ENCODE measurements around the gene RANBP1. TPM values are rescaled to one million over a fixed set of nuclear protein-coding genes. Genes with fewer than 3 reads are reported as not detected.

RANBP1 gene
- total and polyA plus RNA-seq, 4 experiments from 2014 or later = 61.9 to 111 (median 77.4) TPM

DNA sequence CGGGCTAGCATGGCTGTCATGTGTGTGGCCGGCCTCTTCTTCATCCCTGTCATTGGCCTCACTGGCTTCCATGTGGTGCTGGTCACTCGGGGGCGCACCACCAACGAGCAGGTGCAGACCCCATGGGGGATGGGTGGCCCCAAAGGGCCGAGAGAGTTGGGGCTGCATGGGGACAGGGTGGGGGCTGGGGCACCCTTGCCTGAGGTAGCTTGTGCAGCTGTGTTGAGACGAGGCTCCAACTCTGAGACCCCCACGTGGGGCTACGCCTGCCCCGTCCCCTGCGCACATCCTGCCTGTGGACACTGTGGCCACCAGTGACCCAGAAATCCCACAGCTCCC, 24.2 kb downstream of the RANBP1 start:
- Mint-ChIP-seq H3K36me3 (peaks cover 0 to 5% of the 10 kb centered on the region in 2 donors), H3K27me3 (no peaks in the 10 kb centered on the region), H3K4me3 (no peak overlapping the region)

DNA sequence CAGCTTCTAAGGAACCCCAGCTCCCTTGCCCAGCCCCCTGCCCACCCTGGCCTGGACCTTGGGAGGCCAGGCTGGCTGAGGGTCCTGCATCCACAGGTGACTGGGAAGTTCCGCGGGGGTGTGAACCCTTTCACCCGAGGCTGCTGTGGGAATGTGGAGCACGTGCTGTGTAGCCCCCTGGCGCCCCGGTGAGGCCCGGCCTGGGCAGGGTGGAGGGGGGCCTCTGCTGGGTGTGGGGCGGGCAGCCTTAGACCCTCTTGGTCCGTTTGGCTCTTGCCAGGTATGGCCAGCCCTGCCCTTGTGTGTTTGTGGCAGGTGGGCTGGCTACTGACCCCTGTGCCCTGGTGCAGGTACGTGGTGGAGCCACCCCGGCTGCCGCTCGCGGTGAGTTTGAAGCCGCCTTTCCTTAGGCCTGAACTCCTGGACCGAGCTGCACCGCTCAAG, 24.6 kb downstream of the RANBP1 start:
- Mint-ChIP-seq H3K27ac (no peak overlapping the region), H3K36me3 (peaks cover 0 to 5% of the 10 kb centered on the region in 2 donors), H3K9me3 (no peaks in the 10 kb centered on the region), H3K4me1 (peaks cover 7 to 30% (median 12%) of the 10 kb centered on the region in 4 donors), H3K27me3 (no peaks in the 10 kb centered on the region), H3K4me3 (no peak overlapping the region)
- Histone ChIP-seq H3K4me3 (ENCODE audit: low read length in 2 of 2) (no peak overlapping the region), H3K9me3 (ENCODE audit: control insufficient read depth in 1 of 2, low read length in 2 of 2) (no peaks in the 10 kb centered on the region), H3K27ac (ENCODE audit: low read depth, low read length) (no peak overlapping the region), H3K4me1 (ENCODE audit: insufficient read depth, low read length) (peaks cover 16% of the 10 kb centered on the region), H3K27me3 (ENCODE audit: insufficient read depth, low read length) (no peaks in the 10 kb centered on the region), H3K36me3 (ENCODE audit: insufficient read depth, low read length) (no peaks in the 10 kb centered on the region)
- intact Hi-C loops (cut with micrococcal nuclease) = no loop called here
- DNase-seq = no peak
- ChIA-PET POLR2A (ENCODE audit: partially characterized antibody) (no interaction called here), CTCF (ENCODE audit: partially characterized antibody) (interaction anchor here (0.6 kb wide), 1 partner anchor 381 kb away, joined by 4 read pairs; no protein-coding TSS in a partner anchor)

More for the DNA sequence above, 24.2 kb downstream of the RANBP1 start:
- Histone ChIP-seq H3K27ac (ENCODE audit: low read depth, low read length) (no peak overlapping the region), H3K27me3 (ENCODE audit: insufficient read depth, low read length) (no peaks in the 10 kb centered on the region), H3K4me1 (ENCODE audit: insufficient read depth, low read length) (peaks cover 19% of the 10 kb centered on the region), H3K9me3 (ENCODE audit: control insufficient read depth in 1 of 2, low read length in 2 of 2) (no peaks in the 10 kb centered on the region), H3K4me3 (ENCODE audit: low read length in 2 of 2) (no peak overlapping the region), H3K36me3 (ENCODE audit: insufficient read depth, low read length) (no peaks in the 10 kb centered on the region)
- Mint-ChIP-seq H3K9me3 (no peaks in the 10 kb centered on the region), H3K27ac (no peak overlapping the region), H3K4me1 (peaks cover 7 to 34% (median 14%) of the 10 kb centered on the region in 4 donors)
- POLR2A ChIA-PET (ENCODE audit: partially characterized antibody) = no interaction called here
- intact Hi-C loops (cut with micrococcal nuclease) = no loop called here
- DNase-seq = no peak
- CTCF ChIA-PET (ENCODE audit: partially characterized antibody) = interaction anchor here (0.6 kb wide), 1 partner anchor 381 kb away, joined by 4 read pairs; no protein-coding TSS in a partner anchor

DNA sequence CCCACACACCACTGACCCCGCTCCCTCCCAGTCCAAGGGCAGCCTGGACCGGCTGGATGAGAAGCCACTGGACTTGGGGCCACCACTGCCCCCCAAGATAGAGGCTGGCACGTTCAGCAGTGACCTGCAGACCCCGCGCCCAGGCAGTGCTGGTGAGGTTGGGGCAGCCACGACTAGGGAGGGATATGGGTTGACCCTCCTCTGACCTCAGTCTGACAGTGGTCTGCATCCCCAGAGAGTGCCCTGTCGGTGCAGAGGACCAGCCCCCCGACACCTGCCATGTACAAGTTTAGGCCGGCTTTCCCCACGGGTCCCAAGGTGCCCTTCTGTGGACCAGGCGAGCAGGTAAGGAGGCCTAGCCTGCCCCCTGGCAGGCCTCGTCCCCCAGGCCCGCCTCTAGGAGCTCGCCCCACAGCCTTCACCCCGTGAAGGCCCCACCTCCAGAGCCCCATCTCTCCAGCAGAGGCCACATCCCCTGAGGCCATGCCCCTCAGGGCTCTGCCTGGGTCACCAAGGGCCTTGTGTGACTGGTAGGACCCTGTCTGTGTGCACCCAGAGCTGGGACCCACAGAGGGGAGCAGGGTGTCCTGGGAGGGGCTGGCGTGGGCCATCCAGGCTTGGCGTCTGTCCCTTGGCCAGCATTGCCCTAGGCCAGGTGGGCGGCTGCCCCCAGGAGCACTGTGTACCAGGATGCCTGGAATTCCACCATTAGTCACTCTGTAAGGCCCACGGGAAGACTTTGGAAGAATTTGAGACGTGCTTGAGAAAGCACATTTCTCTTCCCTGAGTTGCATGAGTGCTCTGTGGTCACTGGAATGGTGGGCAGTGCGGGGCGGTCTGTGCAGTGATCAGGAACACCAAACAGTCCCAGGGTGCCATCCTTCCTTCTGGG, 25.5 kb downstream of the RANBP1 start:
- intact Hi-C loops (cut with micrococcal nuclease) = no loop called here
- Histone ChIP-seq H3K4me3 (ENCODE audit: low read length in 2 of 2) (no peak overlapping the region), H3K36me3 (ENCODE audit: insufficient read depth, low read length) (no peaks in the 10 kb centered on the region), H3K4me1 (ENCODE audit: insufficient read depth, low read length) (peaks cover 10% of the 10 kb centered on the region), H3K27me3 (ENCODE audit: insufficient read depth, low read length) (no peaks in the 10 kb centered on the region), H3K9me3 (ENCODE audit: control insufficient read depth in 1 of 2, low read length in 2 of 2) (no peaks in the 10 kb centered on the region), H3K27ac (ENCODE audit: low read depth, low read length) (no peak overlapping the region)
- peaks cover 0 to 5% of the 10 kb centered on the region in 2 donors for H3K36me3 Mint-ChIP-seq
- peak overlapping the region in 1 of 7 donors; percentile 29 for H3K27ac Mint-ChIP-seq
- ChIA-PET CTCF (ENCODE audit: partially characterized antibody) (no interaction called here), POLR2A (ENCODE audit: partially characterized antibody) (no interaction called here)
- no peaks in the 10 kb centered on the region for H3K9me3 Mint-ChIP-seq
- H3K4me1 Mint-ChIP-seq = peaks cover 4 to 22% (median 8%) of the 10 kb centered on the region in 4 donors
- no peaks in the 10 kb centered on the region for H3K27me3 Mint-ChIP-seq
- no peak for DNase-seq
- H3K4me3 Mint-ChIP-seq = no peak overlapping the region

DNA sequence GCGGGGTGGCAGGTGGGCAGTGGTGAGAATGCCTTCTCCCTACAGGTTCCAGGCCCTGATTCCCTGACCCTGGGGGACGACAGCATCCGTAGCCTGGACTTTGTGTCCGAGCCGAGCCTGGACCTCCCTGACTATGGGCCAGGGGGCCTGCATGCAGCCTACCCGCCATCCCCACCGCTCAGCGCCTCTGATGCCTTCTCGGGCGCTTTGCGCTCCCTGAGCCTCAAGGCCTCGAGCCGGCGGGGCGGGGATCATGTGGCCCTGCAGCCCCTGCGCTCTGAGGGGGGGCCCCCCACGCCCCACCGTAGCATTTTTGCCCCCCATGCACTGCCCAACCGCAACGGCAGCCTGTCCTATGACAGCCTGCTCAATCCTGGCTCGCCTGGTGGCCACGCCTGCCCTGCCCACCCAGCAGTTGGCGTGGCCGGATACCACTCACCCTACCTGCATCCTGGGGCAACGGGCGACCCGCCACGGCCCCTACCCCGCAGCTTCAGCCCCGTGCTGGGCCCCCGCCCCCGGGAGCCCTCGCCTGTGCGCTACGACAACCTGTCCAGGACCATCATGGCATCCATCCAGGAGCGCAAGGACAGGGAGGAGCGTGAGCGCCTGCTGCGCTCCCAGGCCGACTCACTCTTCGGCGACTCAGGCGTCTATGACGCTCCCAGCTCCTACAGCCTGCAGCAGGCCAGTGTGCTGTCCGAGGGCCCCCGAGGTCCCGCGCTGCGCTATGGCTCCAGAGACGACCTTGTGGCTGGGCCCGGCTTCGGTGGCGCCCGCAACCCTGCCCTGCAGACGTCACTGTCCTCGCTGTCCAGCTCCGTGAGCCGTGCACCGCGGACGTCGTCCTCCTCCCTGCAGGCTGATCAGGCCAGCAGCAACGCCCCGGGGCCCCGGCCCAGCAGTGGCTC, 27.1 kb downstream of the RANBP1 start:
- Histone ChIP-seq H3K9me3 (ENCODE audit: control insufficient read depth in 1 of 2, low read length in 2 of 2) (no peaks in the 10 kb centered on the region), H3K4me1 (ENCODE audit: insufficient read depth, low read length) (no peaks in the 10 kb centered on the region), H3K27ac (ENCODE audit: low read depth, low read length) (no peak overlapping the region), H3K4me3 (ENCODE audit: low read length in 2 of 2) (no peak overlapping the region), H3K27me3 (ENCODE audit: insufficient read depth, low read length) (no peaks in the 10 kb centered on the region), H3K36me3 (ENCODE audit: insufficient read depth, low read length) (no peaks in the 10 kb centered on the region)
- Mint-ChIP-seq H3K9me3 (no peaks in the 10 kb centered on the region), H3K27me3 (no peaks in the 10 kb centered on the region), H3K4me1 (peaks cover 0 to 8% (median under 1%) of the 10 kb centered on the region in 4 donors), H3K4me3 (no peak overlapping the region), H3K27ac (no peak overlapping the region), H3K36me3 (peaks cover 0 to 5% of the 10 kb centered on the region in 2 donors)
- ChIA-PET POLR2A (ENCODE audit: partially characterized antibody) (no interaction called here), CTCF (ENCODE audit: partially characterized antibody) (no interaction called here)
- intact Hi-C loops (cut with micrococcal nuclease) = no loop called here
- DNase-seq = no peak

DNA sequence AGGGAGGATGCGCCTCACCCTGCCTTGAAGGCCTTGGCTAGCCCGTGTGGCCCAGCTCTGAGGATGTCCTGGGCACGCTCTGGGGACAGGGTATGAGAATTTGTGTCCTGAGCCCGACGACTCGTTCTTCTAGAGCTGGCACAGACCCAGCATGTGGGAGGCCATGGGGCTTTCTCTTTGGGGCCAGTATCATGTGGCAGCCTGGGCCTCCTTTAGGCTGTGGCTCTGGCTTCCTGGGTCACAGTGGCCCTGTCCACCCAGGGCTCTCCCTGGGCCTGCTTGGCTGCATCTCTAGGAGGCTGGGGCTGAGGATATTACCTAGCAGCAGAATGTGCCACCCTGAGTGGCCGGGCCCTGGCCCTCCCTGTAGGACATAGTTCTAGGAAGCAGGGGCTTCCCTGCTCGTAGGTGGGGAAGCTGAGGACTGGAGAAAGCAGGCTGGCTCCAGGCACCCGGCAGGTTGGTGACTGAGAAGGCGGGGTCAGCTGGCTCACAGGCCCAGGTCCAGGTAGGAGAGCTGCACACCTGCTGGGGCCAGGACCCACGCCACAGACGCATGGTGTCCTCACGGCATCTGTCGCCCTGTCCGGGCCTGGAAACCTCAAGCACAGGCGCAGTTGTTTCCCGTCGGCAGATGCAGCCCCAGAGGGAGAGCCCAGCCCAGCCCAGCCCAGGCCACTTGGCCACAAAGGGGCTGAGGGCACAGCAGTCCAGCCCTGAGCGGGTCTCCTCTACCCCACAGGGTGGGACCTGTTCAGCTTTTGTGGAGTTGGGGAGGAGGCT, 28.2 kb downstream of the RANBP1 start:
- Mint-ChIP-seq H3K27me3 (no peaks in the 10 kb centered on the region), H3K4me3 (no peak overlapping the region), H3K9me3 (no peaks in the 10 kb centered on the region), H3K4me1 (peaks cover 0 to 3% (median 0%) of the 10 kb centered on the region in 4 donors), H3K27ac (peak overlapping the region in 1 of 7 donors; percentile 52), H3K36me3 (peaks cover 0 to 5% of the 10 kb centered on the region in 2 donors)
- ChIA-PET POLR2A (ENCODE audit: partially characterized antibody) (no interaction called here), CTCF (ENCODE audit: partially characterized antibody) (no interaction called here)
- H3K36me3 ChIP-seq (ENCODE audit: insufficient read depth, low read length) = no peaks in the 10 kb centered on the region
- no peak overlapping the region for H3K4me3 ChIP-seq (ENCODE audit: low read length in 2 of 2)
- intact Hi-C loops (cut with micrococcal nuclease) = no loop called here
- no peaks in the 10 kb centered on the region for H3K27me3 ChIP-seq (ENCODE audit: insufficient read depth, low read length)
- H3K9me3 ChIP-seq (ENCODE audit: control insufficient read depth in 1 of 2, low read length in 2 of 2) = no peaks in the 10 kb centered on the region
- no peak for DNase-seq
- no peak overlapping the region for H3K27ac ChIP-seq (ENCODE audit: low read depth, low read length)
- H3K4me1 ChIP-seq (ENCODE audit: insufficient read depth, low read length) = no peaks in the 10 kb centered on the region

DNA sequence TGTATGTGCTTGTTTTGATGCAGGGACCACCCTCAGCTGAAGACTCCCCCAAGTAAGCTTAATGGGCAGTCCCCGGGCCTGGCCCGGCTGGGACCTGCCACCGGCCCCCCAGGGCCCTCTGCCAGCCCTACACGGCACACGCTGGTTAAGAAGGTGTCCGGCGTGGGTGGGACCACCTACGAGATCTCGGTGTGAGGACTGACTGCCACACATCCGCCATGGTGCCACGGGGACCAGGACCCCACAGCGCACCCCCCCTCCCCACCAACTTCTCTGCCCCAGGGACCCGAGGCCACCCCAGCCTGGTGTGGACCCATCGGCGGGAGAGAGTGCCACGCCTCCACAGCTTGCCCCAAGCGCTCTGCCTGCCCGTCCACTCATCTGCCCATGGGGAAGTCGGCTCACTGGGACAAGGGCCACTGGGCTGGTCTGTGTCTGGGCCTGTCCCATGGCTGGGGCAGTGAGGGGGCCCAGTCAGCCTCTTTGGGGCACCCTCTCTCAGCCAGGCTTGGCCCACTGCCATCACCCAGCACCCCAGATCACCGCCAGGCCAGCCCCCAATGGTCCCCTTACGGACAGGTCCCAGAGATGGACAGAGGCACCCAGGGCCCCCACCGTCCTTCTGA, 29.4 kb downstream of the RANBP1 start:
- Mint-ChIP-seq H3K9me3 (no peaks in the 10 kb centered on the region), H3K4me1 (no peaks in the 10 kb centered on the region), H3K27ac (no peak overlapping the region), H3K4me3 (no peak overlapping the region), H3K36me3 (peaks cover 0 to 3% of the 10 kb centered on the region in 2 donors), H3K27me3 (no peaks in the 10 kb centered on the region)
- H3K36me3 ChIP-seq (ENCODE audit: insufficient read depth, low read length) = no peaks in the 10 kb centered on the region
- no peaks in the 10 kb centered on the region for H3K4me1 ChIP-seq (ENCODE audit: insufficient read depth, low read length)
- DNase-seq = no peak
- POLR2A ChIA-PET (ENCODE audit: partially characterized antibody) = no interaction called here
- CTCF ChIA-PET (ENCODE audit: partially characterized antibody) = no interaction called here
- no peak overlapping the region for H3K4me3 ChIP-seq (ENCODE audit: low read length in 2 of 2)
- H3K9me3 ChIP-seq (ENCODE audit: control insufficient read depth in 1 of 2, low read length in 2 of 2) = no peaks in the 10 kb centered on the region
- no peak overlapping the region for H3K27ac ChIP-seq (ENCODE audit: low read depth, low read length)
- no peaks in the 10 kb centered on the region for H3K27me3 ChIP-seq (ENCODE audit: insufficient read depth, low read length)
- intact Hi-C loops (cut with micrococcal nuclease) = no loop called here
